Adipose tissue (tissue), 3 donors: ENCODE measurements around the gene CSF1. TPM values are rescaled to one million over a fixed set of nuclear protein-coding genes. Genes with fewer than 3 reads are reported as not detected.

Experiments
- H3K27ac ChIP-seq: one replicate; pipeline ENCODE4 v1.5.1; 2013; ENCODE audit warnings: low read depth, low read length
- WGBS, 3 donors: extraction: QIAGEN DNeasy Blood & Tissue Kit; methylation state at CpG; one replicate each; pipeline ENCODE4 v1.1.7; 2013; 5-methylcytosine and 5-hydroxymethylcytosine counted together
- polyA plus RNA-seq, 3 donors: library from polyadenylated mRNA; stranded (reverse); fragments of 200-250 nt; gene quantifications; one replicate each; pipeline ENCODE4 v1.2.3, GENCODE V29; 2013
- donor health status: healthy with polysubstance abuse.
- donor health status: Bipolar disorder and iron deficiency.
- donor health status: healthy.

The CSF1 gene
- polyA plus RNA-seq, 3 donors = 10.6 to 82.1 (median 18.6) TPM

DNA sequence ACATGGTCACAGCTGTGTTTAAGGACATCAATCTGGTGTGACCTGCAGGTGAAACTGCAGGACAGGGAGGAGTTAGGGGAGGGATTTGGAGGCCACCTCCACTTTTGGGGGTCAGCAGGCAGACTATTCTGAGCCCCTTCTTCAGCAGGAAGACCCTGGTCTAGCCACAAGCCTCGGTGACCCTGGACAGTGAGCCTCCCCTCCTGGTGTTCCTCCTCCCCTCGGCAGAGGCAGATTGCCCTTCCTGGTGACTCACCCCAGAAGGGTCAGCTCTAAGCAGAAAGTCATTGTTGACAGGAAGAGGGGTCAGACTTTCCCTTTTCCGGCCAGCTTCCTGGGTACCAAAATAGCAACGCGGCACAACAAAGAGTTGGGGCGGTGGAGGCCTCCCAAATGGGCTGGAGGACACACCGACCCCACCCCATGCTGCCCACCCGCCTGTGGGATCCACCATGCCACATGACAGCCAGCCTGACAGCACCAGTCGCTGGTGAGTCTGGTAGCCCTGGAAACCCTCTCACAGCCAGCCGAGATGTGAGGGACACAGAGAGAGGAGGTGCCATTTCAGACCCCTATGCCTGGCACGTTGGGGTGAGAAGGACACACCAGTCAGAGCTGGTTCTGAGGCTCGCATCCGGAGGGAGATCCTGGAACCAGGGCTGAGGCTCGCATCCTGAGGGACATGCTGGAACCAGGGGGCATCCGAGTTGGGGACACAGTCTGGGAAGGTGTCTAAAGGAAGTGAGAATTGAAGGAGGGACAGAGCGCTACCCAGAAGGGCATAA is 14.7 kb upstream of the CSF1 start:
- 49 to 72% (median 53%) methylated on average over 16 of the region's 16 CpGs for WGBS, 3 donors

DNA sequence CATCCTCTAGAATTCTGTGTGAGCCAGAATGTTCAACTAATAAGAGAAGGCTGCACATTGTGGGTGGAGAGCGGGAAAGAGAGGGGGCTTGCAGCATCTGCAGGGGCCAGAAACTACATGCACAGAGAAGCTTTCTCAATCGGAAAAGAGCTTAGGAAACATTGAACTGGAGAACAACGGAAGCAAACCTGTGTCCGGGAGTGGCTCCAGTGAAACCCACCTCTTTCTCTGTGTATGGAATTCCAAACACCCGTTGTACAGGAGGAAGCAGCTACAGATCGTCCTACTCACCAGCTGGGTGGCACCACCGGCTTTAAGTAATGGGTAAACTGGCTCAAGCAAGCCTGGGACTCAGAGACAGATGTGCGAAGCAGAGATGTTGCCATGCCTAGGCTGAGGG is 14.0 kb upstream of the CSF1 start:
- no peak overlapping the region for H3K27ac ChIP-seq
- WGBS, 3 donors = 62 to 79% (median 75%) methylated on average over 8 of the region's 8 CpGs

More for the DNA sequence above, 14.7 kb upstream of the CSF1 start:
- no peak overlapping the region for H3K27ac ChIP-seq

DNA sequence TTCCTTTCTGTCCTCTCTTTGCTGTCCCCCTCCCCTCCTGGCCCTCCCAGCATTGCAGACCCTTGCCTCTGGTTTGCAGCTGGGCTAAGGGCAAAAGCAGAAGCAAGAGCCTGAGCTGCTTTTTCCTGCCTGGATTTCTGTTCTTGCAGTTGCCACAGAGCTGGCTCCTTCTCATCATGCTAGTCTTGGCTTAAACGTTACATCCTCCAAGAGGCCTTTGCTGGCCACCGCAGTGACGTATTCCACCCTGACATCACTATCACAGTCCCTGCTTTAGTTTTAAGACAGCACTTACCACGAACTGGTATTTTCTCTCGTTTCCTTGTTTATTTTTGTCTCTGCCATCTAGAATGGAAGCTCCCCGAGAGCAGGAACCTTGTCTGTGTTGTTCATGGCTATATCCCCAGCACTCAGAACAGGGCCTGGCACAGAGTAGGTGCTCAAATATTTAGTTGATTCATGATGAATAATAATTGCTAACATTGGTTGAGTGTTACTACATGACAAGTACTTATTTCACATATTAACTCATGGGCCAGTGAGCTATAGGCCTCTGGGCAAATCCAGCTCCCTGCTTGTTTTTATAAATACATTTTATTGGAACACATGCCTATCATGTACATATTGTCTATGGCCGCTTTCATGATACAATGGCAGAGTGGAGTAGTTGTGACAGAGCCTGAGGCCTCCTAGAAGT is 13.2 kb upstream of the CSF1 start:
- H3K27ac ChIP-seq = no peak overlapping the region
- WGBS, 3 donors = 61 to 78% (median 77%) methylated on average over 7 of the region's 7 CpGs

DNA sequence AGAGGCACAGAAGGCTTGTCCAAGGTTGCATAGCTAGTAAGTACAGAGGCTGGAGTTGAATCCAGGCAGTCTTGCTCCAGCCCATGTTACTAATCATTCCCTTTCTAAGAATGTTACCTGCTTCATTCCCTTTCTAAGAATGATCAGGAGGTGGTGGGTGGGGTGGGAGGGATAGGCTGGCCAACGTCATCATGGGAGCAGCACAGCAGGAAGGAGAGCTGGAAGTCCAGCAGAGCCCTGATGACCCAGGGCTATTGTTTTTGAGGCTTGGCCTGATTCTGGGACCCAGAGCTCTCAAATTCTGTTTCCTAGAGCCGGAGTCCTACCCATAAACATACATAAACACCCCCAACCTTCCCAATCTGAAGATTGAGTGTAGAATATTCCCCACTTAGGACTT is 11.8 kb upstream of the CSF1 start:
- WGBS, 3 donors = 77 to 82% (median 81%) methylated on average over 2 of the region's 2 CpGs
- no peak overlapping the region for H3K27ac ChIP-seq

DNA sequence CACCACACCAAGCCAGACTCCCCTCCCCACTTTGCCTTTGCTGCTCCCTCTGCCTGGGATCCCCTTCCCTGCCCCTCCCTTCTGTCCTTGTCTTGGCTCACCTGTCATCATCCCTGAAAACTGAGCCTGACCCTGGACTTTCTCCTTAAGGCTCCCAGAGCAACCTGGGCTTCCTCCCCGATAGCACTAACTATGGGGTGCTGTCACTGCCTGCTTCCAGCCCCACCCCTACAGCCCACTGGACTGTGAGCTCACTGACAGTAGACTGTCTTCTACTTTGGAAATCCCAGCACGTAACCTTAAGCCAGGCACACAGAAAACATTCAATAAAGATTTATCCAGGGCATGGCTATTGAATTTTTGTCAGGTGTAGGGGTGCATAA is 9.5 kb upstream of the CSF1 start:
- 91 to 98% (median 93%) methylated on average over 2 of the region's 2 CpGs for WGBS, 3 donors
- H3K27ac ChIP-seq = no peak overlapping the region

DNA sequence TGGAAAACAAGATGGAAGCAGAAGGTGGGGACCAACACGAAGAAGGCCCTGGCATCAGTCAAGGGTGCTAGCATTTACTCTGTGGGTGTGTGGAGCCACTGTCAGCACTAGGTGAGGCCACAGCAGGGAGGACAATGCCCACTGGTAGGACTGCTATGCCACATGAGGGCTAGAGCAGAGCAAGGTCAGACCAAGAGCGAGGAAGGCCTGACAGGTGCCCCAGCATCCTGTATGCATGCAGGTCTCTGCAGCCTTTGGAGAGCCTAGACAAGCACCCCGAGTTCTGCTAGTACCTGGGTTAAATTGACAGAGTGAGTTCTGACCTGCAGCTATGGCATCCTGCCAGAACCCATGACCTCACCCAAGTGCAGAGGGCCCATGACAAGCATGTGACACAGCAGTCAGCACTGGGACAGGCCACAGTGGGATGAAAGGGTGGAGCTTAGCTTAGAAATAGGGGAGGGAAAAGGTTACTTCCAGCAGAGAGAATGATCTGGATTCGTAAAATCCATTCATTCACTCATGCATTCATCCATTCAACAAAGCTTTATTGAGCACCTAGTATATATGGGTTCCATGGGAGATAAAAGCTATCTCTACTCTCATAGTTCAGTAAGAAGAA is 9.0 kb upstream of the CSF1 start:
- H3K27ac ChIP-seq = no peak overlapping the region
- 83 to 94% (median 92%) methylated on average over 4 of the region's 4 CpGs for WGBS, 3 donors

DNA sequence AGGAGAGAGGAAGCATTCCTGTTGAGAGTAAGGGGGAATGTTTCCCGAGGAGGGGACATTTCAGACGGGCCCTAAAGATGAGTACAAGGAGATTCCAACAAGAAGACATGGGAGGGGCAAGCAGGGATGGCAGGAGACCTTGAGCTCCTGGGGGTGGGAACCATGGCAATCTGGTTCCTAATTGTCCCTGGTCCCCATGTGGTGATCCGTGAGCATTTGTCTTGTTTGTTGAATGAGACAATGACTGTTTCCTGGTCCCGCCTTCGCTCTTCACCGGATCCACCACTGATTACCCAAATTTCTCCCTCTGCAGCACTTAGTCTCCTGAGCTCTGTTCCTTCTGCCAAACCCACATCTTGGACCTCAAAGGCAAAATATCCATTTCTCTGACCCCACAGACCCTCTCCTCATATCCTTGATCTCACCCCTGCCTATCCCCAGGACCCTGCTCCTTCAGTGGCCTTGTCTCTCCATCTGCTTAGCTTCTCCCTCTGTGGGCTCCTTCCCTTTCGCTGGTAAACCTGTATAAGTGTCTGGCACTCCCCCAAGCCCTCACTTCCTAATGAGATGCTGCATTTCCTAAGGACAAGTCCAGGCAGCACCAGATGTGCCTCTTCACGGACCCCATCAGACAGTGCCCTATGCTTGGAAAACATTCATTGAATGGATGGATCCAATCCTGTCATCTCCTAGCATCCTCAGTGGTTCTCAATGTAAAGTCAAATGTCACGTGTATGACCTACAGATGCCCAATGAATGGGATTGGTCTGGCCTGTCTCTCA is 8.3 kb upstream of the CSF1 start:
- 88 to 91% (median 91%) methylated on average over 9 of the region's 9 CpGs for WGBS, 3 donors
- H3K27ac ChIP-seq = no peak overlapping the region

DNA sequence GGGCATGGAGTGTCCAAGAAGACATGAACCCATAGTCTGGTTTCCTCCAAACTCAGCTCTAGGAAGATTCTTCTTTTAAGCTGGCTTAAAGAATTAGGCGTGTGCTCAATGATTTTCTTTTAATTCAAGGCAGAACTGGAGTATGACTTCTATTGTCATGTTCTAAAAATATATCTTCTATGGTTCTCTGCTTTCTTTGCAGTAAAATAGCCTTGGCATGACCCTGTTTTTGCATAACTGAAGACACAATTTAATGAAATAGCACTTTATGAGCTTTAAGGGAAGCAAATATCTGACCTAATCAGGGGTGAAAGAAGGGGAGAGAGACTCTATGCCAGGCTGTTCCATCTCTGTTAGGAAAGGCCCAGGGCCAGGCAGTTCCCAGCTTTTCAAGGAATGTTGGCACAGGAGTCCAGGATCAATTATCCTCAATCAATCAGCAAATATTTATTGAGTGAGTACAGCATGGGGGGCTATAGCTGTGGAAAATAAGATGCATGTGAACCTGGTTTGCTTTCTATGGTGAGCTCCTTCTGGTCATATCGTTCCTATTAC is 7.2 kb upstream of the CSF1 start:
- WGBS, 3 donors = 92 to 95% (median 93%) methylated on average over 2 of the region's 2 CpGs
- no peak overlapping the region for H3K27ac ChIP-seq

DNA sequence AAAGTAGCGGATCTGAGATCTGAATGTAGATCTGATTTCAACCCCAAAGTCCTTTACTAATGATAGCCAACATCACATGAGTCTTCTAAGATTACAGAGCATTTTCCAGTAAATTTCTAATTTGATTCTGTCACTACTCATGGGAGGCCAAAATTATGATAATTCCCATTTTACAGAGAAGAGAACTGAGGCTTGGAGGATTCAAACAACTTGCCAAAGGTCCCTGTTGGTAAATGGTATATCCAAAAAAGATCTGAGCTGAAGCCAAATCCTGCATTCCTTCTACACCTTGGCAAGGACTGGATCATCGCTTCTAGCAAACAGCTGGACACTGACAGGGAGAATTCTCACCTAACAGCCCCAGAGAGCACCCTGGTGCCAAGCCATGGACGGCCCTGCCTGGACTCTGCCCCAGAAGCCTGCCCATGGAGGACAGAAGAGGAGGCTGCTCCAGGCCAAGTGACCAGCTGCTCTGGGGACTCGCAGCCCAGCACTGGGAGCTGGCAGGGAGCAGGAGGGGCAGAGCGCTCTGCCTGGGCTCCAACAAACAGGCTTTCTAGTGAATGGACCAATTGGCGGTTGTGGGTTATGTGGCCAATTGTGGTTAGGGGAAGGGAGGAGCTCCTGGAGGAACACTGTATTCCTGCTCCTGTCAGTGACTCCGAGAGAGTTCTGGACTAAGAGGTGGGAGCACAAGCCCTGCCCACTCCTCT is 6.4 kb upstream of the CSF1 start:
- WGBS, 3 donors = 66 to 82% (median 74%) methylated on average over 7 of the region's 7 CpGs
- no peak overlapping the region for H3K27ac ChIP-seq

DNA sequence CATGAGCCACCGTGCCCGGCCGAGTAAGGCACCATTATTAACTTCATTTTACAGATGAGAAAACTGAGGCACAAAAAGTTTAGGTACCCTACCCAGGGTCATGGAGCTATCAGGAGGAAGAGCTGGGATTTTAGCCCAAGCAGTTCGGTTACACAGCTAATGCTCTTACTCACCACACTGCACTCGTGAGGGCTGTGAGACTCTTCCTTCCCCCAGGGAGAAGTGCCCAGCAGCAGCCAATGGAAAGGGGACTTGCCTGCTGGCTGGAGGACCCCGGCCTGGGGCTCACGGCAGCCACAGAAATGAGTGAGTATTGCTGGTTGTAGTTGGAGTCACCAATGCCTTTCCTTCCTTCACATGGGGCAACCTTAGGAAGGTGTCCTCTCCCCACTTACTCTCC is 5.2 kb upstream of the CSF1 start:
- 85 to 91% (median 85%) methylated on average over 7 of the region's 7 CpGs for WGBS, 3 donors
- H3K27ac ChIP-seq = no peak overlapping the region

DNA sequence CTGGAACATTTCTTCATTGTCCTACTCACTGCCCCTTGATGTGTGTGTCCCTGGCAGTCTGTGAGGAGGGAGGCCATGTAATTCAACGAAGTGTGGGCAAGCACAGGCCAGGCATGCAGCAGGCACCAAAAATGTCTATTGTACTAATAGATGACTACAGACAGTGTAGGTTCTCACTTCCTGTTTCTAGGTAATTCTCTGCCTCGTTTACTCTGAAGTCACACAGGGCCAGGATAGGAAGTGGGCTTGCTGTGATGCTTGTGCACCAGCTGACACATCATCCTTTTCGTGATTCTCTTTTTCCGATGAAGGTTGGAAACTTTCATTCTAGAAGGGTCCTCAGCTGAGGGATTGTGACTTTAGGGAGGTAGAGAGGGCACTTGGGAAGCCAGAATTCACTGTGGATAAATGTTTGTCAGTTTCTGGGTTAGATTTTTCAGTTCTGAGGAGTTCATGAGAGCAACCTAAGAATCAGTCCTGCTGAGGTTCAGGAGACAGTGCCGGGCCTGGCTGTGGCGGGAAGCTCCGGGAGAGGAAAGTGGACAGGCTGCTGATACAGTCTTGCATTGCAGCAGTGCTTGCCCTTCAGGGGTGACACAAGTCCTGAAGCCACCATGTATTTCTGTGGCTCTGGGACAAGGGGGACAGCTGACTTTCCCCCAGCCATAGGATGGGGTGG is 4.3 kb upstream of the CSF1 start:
- WGBS, 3 donors = 74 to 82% (median 75%) methylated on average over 7 of the region's 7 CpGs
- H3K27ac ChIP-seq = no peak overlapping the region

DNA sequence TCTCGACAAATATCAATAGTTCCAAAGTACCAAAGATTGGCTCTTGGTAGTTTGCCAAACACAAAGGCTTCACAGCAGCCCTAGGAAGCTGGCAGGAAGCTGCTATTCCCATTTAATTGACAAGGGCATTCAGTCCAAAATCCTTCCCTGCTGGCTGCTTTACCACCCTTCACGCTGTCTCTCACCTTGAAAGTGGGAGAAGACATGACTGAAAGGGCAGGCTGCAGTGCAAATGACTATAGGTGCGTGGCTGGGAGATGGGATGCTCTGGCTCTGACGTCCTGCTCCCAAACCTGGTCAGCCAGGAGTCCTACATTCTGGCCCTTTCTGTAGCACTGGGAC is 3.8 kb upstream of the CSF1 start:
- 72 to 87% (median 80%) methylated on average over 4 of the region's 4 CpGs for WGBS, 3 donors
- H3K27ac ChIP-seq = no peak overlapping the region

DNA sequence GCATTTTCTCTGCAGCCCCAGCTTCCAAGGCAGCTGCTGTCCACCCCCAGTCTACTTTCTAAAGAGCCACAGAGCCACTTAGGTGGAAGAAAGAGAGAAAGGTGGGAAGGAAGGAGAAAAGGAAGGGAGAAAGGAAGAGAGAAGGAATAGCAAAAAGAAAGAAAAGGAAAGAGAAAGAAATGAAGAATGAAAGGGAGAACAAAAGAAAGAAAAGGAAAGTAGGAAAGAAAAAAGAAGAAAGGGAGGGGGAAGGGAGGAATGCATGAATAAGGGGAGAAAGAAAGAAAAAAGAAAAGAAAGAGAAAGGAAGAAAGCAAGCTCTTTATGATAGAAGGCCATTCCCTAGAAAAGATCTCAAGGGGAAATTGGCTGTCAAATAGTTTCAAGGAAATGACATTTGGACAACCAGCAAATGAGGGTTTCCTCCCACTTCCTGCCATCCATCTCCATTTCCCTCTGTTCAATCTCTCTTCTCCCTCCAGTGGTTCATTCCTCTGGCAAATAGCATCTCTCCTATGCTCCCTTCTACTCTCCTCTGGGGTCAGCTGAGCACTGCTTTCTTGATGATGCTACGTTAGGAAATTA is 3.4 kb upstream of the CSF1 start:
- 74 to 95% (median 89%) methylated on average over 1 of the region's 1 CpG for WGBS, 3 donors
- H3K27ac ChIP-seq = no peak overlapping the region

DNA sequence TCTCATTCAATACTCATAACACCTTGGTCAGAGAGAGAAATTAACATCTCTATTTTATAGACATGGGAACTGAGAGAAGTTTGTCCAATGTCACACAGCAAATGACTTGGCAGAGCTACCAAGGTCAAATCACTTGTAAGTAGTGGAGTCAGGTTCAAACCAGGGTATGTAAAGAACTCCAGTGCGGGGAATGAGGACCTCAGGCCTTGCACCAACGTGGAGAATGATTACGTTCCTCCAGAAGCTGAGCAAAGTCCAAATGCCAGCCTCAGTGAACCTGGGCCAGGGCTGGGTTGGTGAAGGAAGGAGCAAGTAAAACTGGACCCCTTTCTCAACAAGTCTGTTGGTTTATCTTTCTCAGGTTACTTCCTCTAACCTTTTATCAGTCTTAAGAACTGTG is 1.8 kb upstream of the CSF1 start:
- no peak overlapping the region for H3K27ac ChIP-seq
- WGBS, 3 donors = 42 to 93% (median 88%) methylated on average over 3 of the region's 3 CpGs

DNA sequence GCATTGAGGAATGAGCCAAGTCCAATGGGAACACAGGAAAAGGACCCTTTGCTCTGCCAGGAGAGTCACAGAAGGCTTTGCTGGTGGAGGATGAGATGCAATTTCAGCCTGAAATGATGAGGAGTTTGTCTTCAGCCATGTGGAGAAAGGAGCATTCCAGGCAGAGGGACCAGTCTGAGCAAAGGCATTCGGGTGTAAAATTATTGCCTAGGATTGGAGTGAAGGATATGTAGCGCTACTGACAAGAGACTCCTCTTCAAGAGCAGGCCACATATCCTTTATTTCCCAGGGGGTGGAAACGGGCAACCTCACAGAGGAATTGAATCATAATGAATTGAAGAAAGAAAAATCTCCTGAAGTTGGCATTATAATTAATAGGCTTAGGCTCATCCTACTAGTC is 1.1 kb upstream of the CSF1 start:
- H3K27ac ChIP-seq = no peak overlapping the region
- WGBS, 3 donors = 53 to 79% (median 66%) methylated on average over 3 of the region's 3 CpGs

DNA sequence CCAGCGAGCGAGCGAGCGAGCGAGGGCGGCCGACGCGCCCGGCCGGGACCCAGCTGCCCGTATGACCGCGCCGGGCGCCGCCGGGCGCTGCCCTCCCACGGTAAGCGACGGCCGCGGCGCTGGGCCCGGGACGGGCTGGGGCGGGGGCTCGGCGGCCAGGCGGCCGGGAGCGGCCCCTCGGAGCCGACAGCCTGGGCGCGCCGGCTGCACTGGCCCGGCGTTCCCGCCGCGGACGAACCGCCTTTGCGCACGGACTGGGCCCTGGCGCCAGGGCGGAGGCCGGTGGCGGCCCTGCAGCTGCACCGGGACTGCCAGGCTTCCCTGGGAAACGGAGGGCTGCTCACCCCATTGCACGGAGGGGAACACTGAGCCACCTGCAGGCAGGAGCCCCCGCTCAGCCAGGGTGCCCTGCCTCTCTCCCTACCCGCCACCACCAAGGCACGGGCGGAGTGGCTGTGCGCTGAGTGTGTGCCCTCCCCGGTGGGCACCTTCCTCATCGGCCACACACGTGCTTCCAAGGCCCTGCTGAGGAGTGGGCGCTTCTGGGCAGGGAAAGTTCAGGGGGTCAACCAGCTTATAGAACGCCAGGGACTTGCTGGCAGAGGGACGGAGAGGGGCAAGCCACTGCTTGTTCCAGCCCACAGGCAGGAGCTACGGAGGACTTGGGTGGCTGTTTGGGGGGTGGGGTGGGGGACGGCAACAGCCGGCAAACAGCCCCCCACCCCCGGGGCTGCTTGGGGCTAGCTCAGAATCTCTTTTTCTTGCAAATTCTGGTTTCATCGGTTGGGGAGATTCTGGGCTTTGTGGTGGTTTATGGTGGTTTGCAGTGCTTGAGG is 532 bp downstream of the CSF1 start:
- 2 to 8% (median 3%) methylated on average over 36 to 70 of the region's 70 CpGs for WGBS, 3 donors
- peak overlapping the region; percentile 40 for H3K27ac ChIP-seq
